Activated naive CD8-positive, alpha-beta T cell (primary cell): ENCODE measurements around the gene C5orf46.

Experiments
- H3K27ac Mint-ChIP-seq: one replicate; pipeline ENCODE4 v1.8.0; 2021; ENCODE audit warnings: mixed read lengths
- H3K27me3 Mint-ChIP-seq: one replicate; pipeline ENCODE4 v1.8.0; 2021; ENCODE audit warnings: mixed read lengths
- H3K36me3 Mint-ChIP-seq: one replicate; pipeline ENCODE4 v1.8.0; 2021; ENCODE audit warnings: mixed read lengths
- H3K4me1 Mint-ChIP-seq: one replicate; pipeline ENCODE4 v1.8.0; 2021; ENCODE audit warnings: low read depth, mixed read lengths
- H3K4me3 Mint-ChIP-seq: one replicate; pipeline ENCODE4 v1.8.0; 2021; ENCODE audit warnings: mild to moderate bottlenecking, mixed read lengths
- H3K9me3 Mint-ChIP-seq: one replicate; pipeline ENCODE4 v1.8.0; 2021; ENCODE audit warnings: low read depth, mixed read lengths

C5orf46 gene

DNA sequence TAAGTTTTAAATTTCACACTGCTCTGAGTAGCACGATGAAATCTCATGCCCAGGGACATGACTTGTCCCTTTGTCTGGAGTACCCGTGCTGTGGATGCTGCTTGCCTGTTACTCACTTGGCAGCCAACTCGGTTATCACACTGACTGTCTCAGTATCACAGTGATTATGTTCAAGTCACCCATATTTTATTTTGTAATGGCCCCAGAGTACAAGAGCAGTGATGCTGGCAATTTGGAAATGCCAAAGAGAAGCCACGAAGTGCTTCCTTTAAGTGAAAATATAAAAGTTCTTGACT is 50.6 kb downstream of the C5orf46 start:
- H3K27me3 Mint-ChIP-seq, result peaks cover 10% of the 10 kb centered on the region
- H3K4me3 Mint-ChIP-seq, result no peak overlapping the region
- no peaks in the 10 kb centered on the region for H3K36me3 Mint-ChIP-seq
- peaks cover 3% of the 10 kb centered on the region for H3K4me1 Mint-ChIP-seq
- no peak overlapping the region for H3K27ac Mint-ChIP-seq
- no peaks in the 10 kb centered on the region for H3K9me3 Mint-ChIP-seq

DNA sequence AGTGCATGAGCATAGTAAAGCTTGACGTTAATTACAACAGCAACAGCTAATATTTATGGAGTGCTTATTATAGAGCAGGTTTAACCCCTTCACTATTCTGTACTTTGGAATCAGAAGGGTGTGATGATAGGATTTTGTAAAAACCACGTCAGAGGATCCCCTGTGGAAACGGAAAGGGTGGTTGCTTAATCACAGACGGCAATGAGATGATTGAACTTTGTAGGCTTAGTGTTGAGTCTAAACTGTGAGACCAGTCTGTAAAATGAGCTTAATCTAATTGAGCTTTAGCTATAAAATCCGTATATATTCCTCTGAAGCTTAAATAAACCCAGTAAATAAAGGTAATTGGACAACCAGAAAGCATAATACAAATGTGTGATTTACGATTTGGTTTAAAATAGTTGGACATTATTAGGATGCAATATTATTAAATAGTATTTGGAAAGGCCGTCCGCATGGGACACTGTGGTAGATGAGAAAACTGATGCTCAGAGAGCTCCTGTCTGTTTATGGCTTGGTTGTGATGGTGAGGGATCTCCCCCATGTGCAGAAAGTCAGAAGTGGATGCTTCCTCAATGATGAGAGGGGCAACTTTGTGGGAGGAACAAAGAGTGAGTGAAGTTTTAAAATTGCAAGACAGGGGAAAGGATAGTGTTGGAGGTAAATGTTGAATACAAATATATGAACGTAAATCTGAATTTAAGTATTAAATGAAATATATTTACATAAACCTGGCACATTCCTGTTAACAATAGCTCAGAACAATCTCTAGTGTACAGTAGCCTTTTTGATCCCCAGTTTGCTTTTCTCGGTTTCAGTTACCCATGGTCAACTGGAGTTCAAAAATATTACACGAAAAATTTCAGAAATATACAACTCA is 51.2 kb downstream of the C5orf46 start:
- Mint-ChIP-seq H3K9me3 (no peaks in the 10 kb centered on the region), H3K4me3 (no peak overlapping the region), H3K27ac (no peak overlapping the region), H3K4me1 (peaks cover 3% of the 10 kb centered on the region), H3K27me3 (peaks cover 10% of the 10 kb centered on the region), H3K36me3 (no peaks in the 10 kb centered on the region)

DNA sequence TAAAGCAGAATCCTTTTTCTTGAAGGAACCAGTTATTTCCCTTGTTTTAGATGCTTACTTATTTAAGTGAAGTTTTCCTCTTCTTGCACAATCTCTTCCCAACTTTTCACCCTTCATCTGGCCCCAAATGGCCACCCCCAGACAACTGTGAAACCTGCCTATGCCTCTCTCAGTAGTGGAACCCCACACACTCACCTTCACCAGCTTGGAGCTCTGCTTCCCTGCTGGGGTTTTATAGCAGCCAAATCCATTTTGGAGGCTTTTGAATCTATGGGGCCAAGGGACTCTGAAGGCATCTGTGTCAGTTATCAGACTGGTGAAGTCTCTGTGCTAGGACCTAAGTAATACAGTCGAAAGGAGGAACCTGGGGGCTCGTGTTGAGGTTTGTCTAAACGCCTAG is 52.0 kb downstream of the C5orf46 start:
- Mint-ChIP-seq H3K27me3 (peaks cover 10% of the 10 kb centered on the region), H3K36me3 (no peaks in the 10 kb centered on the region), H3K4me3 (no peak overlapping the region), H3K9me3 (no peaks in the 10 kb centered on the region), H3K4me1 (peaks cover 3% of the 10 kb centered on the region), H3K27ac (no peak overlapping the region)

DNA sequence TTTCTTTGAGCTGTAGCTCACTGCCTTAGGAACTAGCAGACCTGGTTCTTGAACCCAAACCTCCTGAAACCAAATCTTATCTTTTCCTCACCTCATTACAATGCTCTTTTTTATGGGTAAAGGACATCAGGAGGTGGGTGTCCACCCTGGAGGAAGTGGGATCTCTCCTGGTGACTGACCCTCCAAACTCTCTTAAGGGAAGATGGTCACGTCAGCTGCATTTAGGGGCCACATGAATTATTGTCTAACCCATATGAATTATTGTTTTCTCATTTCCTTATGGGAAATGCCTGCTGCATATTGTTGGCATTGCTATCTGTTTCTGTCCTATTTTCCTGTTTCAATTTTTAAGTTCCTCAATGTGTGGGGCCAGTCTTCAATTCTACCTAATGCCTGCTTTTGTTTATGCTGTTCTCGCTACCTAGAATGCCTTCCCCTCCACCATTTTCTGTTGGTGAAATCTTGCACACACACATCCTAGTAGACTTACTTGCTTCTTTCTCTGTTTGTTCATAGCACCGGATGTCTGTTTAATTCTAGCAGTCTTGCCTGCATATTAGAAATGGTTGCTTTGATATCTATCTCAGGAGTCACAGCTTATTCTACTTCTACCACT is 52.9 kb downstream of the C5orf46 start:
- H3K36me3 Mint-ChIP-seq, result no peaks in the 10 kb centered on the region
- no peak overlapping the region for H3K4me3 Mint-ChIP-seq
- peaks cover 3% of the 10 kb centered on the region for H3K4me1 Mint-ChIP-seq
- no peak overlapping the region for H3K27ac Mint-ChIP-seq
- no peaks in the 10 kb centered on the region for H3K9me3 Mint-ChIP-seq
- H3K27me3 Mint-ChIP-seq, result peaks cover 10% of the 10 kb centered on the region

DNA sequence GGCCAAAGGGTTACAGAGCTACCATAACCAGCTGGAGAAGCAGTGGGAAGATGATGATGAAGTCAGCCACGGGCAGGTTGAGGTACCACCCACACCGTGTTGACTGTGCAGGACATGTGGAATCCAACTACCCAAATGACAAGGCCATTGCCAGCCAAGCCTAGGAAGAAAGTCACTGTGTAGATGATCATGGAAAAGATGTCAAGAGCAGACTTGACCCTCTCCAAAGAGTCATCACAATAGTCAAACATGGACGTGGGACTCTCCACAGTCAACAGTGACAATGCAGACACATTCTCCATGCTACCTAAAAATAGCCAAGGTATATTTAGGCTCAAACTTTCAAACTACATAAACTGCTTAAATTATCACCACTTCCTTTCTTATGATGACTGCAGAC is 54.0 kb downstream of the C5orf46 start:
- H3K27me3 Mint-ChIP-seq, result peaks cover 8% of the 10 kb centered on the region
- no peaks in the 10 kb centered on the region for H3K9me3 Mint-ChIP-seq
- H3K4me3 Mint-ChIP-seq, result no peak overlapping the region
- no peaks in the 10 kb centered on the region for H3K4me1 Mint-ChIP-seq
- H3K36me3 Mint-ChIP-seq, result no peaks in the 10 kb centered on the region
- H3K27ac Mint-ChIP-seq, result no peak overlapping the region

GRCh38 chr5:147851578-147851977 is 54.8 kb downstream of the C5orf46 start:
- Mint-ChIP-seq H3K4me1 (no peaks in the 10 kb centered on the region), H3K27ac (no peak overlapping the region), H3K4me3 (no peak overlapping the region), H3K36me3 (no peaks in the 10 kb centered on the region), H3K27me3 (peaks cover 8% of the 10 kb centered on the region), H3K9me3 (no peaks in the 10 kb centered on the region)

- Mint-ChIP-seq H3K36me3 (no peaks in the 10 kb centered on the region), H3K4me3 (no peak overlapping the region), H3K27me3 (peaks cover 4% of the 10 kb centered on the region), H3K9me3 (no peaks in the 10 kb centered on the region), H3K27ac (no peak overlapping the region), H3K4me1 (no peaks in the 10 kb centered on the region)
Observed at GRCh38 chr5:147849226-147849625, 57.1 kb downstream of the C5orf46 start.

DNA sequence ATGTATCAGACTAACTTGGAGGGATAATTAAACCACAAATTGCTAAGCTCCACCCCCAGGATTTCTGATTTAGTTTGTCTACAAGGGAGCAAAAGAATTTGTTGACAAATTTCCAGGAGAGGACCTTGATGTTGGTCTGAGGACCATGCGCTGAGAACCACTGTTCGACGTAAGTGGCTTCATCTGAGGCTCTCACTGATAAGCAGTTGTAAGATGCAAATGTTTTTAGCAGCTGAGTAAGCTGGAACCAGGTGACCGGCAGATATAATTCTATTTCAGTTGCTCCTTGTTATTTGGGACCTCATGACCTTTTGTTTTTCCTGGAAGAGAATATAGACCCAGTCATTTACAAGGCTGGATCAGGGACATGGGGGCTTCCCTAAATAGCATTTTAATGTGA is 60.7 kb downstream of the C5orf46 start:
- no peaks in the 10 kb centered on the region for H3K36me3 Mint-ChIP-seq
- no peak overlapping the region for H3K4me3 Mint-ChIP-seq
- peaks cover 4% of the 10 kb centered on the region for H3K27me3 Mint-ChIP-seq
- no peaks in the 10 kb centered on the region for H3K4me1 Mint-ChIP-seq
- no peak overlapping the region for H3K27ac Mint-ChIP-seq
- H3K9me3 Mint-ChIP-seq, result no peaks in the 10 kb centered on the region

GRCh38 chr5:147844846-147845245 is 61.5 kb downstream of the C5orf46 start:
- Mint-ChIP-seq H3K9me3 (no peaks in the 10 kb centered on the region), H3K4me3 (no peak overlapping the region), H3K36me3 (no peaks in the 10 kb centered on the region), H3K27ac (no peak overlapping the region), H3K27me3 (peaks cover 4% of the 10 kb centered on the region), H3K4me1 (no peaks in the 10 kb centered on the region)

GRCh38 chr5:147842869-147843268 is 63.5 kb downstream of the C5orf46 start:
- H3K27ac Mint-ChIP-seq, result no peak overlapping the region
- H3K4me1 Mint-ChIP-seq, result no peaks in the 10 kb centered on the region
- H3K36me3 Mint-ChIP-seq, result no peaks in the 10 kb centered on the region
- no peaks in the 10 kb centered on the region for H3K9me3 Mint-ChIP-seq
- no peak overlapping the region for H3K4me3 Mint-ChIP-seq
- peaks cover 6% of the 10 kb centered on the region for H3K27me3 Mint-ChIP-seq
